Activated CD4-positive, alpha-beta T cell treated with anti-CD3 and anti-CD28 coated beads for 48 hours (primary cell): ENCODE measurements around the gene SLC6A9.
A peak's percentile ranks its signal among the peaks of the same experiment; 100 is the strongest.

Experiments
- DNase-seq: peaks from one replicate; pipeline ENCODE4 v3.0.0-alpha.2; 2020

The SLC6A9 gene

DNA sequence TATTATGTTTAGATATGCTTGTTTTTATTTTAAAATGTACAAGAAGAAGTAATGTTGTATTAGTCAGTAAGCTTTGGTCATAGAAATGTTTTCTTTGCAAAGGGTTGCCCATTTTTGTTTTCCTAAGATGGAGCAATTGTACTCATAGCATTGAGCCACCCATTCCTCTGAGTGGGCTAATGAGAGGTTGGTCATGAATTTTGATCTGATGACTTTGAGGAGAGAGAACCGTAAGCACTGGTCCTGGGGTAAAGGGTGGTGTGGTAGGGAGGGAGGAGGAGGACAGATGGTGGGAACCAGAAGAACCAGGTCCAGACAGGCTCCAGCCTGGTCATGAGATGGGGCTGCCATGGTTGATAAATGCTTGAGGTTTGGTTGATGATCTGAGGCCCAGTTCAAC, 15.9 kb upstream of the SLC6A9 start:
- no peak for DNase-seq

DNA sequence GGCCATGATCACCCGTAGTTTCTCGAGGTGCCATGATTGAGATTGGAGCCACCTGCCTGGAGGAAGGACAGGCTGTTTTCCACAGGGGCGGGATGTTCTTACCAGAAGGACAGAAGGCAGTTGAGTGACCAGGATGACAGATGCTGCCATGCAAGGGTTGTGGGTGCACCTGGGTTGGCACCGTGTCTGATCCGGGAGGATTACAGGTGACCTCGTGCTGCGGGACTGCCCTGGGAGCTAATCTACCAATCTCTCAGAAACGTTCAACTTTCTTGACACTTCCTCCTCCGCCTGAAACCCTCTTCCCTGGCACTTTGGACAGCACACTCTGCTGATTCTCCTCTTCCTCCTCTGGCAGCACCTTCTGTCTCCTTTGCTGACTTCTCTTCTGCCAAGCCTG, 13.8 kb upstream of the SLC6A9 start:
- DNase-seq = no peak

DNA sequence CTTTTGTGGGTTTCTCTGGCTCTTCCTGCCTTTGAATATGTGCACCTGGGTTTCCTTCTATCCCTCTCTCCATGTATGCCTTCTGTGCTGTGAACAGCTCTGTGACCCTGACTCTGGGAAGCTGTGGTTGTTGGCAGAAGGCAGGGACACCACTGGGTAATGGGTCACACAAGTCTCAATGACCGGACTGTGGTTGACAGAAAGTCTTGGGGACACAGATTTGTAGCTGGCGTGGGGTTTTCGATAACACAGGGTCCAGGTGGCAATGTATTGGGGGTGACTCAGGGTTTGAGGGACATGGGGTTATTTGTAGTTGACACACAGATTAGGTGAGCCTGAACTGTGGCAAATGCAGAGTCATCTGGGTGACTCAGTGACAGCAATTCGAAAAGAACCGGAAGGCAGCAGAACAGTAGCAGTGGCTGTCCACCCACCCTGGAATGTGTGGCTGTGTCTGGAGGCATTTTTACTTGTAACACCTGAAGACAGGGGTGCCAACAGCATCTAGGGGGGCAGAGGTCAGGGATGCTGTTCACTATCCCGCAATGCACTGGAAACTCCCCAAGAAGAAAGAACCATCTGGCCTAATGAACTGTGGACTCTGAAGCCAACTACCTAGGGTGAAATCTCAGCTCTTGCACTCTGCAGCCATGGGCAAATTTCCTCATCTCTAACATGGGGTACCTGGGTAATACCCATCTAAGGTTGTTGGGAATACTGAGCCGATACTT, 13.0 kb upstream of the SLC6A9 start:
- no peak for DNase-seq

DNA sequence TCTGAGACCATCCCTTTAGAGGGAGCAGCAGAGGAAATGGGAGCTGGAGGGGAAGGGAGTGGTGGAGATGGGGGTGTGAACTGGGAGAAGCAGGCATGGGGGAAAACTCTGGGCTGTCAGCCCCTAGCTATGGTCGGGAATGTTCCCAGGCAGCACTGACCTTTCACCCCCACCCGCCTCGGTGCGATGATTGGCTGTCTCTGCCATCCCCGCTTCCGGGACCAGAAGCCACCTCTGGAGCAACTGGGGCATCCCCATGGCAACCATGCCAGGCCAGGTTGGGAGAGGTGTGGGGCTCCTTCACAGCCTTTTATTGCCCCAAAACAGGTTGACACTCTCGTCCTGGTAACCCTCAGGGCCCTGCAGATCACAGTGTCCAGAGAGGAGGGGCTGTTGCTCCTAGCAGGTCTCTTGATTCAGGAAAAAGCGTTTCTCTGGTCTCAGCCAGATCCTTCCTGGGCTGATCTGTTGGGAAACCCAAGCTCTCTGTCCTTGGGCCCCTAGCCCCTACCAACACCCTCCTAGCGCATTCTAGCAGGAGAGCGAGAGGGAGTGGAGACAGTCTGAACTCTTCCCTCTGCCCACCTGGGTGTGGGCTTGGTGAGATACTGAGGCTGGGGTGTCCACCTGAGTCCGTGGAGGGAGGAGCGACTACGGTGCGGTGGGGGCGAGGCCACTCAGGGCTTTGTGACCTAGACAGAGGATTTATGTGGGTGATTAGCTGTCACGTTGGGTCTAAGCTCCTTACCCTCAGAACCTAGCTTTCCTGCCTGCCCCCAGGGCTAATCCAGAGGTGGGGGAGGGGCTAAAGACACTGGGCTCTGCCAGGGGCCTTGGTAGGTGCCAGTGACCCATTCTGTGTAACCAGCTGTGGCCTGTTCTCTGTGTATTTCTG, 12.2 kb upstream of the SLC6A9 start:
- no peak for DNase-seq

DNA sequence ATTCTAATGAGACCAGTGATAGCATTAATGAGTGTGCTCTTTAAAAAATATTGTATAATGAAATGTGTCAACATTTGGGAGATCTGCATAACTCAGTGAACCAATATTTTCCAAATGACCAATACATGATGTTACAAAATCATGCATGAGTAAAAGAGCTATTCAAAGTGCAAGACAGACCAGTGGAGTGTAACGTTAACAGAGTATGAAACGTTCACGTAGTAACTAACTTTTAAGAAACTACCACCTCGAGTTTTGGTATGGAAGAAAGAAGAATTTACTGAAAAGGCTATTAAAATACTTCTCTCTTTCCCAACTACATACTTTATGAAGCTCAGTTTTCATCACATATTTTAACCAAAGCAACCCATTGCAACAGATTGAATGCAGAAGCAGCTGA, 9.6 kb upstream of the SLC6A9 start:
- DNase-seq = no peak

DNA sequence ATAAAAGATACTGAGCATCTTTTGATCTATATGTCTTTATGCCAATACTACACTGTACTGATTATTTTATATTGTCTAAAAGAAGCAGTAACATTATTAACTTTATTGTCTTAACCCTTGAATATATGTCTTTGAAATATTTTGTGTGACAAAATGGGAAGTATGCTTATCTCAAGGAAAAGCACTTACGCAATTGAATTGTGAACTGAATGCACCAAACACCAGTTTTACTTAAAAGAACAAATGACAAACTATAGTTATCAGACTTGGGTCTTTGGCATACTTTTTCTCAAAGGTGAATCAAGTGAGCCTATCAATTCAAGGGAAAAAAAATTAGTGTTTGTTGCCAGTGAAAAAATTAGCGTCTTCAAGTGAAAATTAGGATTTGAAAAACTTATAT, 9.2 kb upstream of the SLC6A9 start:
- no peak for DNase-seq

DNA sequence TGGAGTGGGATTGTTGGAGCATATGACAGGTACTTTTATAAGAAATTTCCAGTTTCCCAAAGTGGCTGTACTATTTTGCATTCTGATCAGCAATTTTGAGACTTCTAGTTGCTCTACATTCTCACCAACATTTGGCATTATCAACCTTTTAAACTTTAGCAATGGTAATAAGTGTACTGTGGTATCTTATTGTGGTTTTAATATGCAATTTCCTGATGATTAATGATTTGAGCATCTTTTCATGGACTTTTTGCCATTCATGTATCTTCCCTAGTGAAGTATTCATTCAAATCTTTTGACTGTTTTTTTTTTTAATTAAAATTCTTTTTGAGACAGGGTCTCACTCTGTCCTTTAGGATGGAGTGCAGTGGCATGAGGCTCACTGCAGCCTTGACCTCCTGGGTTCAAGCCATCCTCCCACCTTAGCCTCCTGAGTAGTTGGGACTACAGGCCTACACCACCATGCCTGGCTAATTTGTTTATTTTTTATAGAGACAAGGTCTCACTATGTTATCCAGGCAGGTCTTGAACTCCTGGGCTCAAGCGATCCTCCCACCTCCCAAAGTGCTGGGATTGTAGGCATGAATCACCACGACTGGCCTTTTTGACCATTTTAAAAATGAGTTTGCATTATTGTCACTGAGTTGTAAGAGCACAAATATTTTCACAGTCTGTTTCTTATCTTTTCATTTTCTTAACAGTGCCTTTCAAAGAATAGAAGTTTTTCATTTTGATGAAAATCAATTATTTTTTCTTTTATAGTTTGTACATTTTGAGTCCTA, 7.8 kb upstream of the SLC6A9 start:
- DNase-seq = no peak

DNA sequence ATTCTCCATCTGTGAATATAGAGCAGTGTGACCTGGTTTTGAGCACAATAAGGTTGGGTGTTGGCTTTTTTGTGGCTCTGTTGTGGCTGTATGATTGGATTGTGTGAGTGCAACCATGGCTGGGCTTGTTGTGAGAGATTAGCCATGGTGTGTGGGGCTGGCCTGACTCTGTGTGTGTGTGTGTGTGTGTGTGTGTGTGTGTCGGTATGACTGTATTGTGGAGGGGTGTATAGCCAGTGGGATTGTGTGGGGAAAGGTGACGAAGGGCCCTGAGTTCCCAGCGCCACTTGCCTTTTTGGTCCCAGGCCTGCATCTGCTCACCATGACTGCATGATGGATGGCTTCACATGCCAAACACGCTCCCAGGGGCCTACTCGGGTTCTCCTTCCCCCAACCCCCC, 5.9 kb upstream of the SLC6A9 start:
- DNase-seq = no peak

DNA sequence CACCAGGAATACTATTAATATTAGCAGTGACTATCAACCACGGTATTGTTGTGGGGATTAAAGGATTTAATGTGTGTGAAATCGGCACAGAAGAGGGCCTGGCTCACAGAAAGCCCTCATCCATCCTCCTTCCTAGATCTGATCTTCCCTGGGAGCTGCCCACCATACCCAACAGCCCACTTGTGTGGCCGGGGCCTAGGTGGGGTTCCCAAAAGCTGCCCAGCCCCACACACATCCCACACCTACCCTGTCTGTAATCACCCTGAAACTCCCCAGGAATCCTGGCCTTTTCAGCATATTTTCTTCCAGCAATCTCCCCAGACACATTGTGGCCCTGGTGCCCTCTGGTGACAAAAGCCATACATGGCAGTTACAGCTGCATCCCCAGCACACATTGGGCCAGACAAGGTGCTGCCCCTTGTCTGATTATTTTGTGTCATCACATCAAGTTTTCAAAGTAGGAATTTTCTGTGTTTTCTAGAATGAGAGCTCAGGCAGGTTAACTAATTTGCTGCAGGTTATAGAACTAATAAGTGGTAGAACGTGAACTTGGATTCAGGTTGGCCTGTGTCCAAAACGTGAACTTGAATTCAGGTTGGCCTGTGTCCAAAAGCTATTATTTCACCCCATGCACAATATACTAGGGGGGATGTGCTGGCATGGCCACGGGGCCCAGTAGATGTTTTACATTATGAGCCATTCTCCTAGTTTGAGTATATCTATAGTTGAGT, 5.3 kb upstream of the SLC6A9 start:
- DNase-seq = peak; percentile 78

DNA sequence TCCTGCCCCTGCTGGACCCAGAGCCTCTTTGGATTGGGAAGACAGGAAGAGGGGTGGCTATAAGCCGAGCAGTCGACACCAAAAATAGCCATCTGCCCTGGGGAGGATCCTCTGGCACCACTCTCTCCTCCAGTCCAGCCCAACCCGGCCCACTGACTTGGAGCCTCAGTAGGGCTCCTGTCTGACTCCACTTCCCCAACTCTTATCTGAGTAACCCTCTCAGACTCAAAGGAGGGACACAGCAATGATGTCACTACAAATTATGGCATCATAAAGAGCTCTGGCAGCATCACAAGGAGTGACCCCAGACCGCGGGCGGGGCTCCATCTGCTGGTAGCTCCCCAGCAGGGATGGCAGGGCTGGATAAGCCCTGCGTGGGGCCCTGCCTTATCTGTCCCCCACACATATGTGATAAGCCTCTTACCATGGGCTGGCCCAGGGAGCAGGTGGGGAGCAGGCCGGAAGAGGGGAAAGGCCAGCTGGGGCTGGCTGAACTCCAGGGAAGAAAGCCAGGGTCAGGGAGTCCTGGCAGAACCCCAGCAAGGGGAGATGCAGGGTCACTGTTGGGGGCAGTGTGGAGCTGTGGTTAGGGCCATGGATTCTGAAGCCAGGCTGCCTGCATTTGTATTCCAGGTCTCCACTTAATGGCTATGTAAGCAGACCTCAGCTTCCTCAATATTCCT, 4.6 kb upstream of the SLC6A9 start:
- DNase-seq = peak; percentile 19

DNA sequence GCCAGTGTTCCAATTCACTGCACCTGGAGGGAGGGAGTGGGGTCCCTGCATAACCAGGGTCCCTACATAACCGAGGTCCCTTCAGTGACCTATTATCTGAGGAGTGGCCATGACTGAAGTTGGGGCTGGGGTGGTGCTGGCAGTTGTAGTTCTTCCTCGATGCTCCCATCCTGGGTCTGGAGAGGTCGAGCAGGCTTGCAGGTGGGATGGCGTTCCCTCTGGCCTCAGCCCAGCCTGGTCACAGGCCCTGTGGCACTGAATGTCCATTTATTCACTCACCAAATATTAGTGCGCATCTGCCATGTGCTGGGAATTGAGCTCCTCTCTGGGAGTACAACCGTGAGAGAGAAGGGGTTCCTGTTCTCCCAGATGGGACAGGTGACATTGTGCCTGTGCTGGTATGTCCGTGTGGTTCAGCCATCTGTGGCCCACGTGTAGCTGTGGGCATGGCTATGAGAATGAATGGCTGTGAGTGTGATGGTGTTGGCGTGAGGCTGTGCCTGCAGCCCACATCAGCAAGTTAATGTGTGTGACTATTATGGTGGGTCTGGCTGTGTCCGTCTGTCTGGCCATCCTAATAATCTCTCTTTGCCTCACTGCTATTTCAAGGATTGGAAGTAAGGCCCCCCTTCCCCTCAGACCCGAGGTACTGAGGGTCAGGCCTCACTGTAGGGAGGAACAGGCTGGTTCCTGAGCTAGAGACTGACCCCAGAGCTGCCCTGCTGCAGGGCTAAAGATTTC, 3.9 kb upstream of the SLC6A9 start:
- no peak for DNase-seq

DNA sequence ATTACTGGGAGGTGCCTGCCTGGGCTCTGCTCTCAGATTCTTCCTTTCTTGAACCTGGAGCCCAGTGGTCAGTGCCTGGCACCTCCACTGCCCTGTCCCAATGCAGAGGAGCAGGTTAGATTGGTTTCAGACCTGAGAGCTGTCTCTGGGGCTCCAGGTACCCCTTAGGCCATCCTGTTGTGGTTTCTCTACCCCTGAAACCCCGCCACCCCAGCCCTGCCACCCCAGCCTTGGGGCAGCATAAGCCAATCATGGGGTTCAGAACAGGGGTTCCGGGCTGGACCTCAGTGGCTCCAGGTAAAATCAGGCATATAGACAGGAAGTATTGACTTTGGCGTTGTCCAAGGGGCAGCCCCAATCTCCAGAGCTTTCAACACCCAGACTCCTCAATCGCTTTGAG, 3.2 kb upstream of the SLC6A9 start:
- DNase-seq = no peak

DNA sequence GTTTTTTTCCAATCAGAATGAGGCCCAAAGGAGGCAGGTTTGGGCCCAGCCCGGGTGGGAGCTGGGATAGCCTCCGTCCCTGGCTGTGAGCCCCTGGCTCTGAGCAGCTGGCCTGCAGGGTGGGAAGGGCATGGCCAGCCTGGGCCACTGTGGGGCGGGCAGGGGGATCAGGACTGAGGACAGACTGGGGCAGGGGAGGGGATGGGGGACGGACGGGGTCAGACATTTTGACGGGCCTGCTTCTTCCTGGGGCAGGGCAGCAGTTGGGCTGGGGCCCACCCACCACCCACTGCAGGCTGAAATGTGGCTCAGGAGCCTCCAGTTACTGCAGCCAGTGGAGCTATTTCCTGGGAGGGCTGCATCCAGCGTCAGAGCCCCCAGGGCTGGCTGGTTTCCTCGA, 2.5 kb upstream of the SLC6A9 start:
- no peak for DNase-seq

DNA sequence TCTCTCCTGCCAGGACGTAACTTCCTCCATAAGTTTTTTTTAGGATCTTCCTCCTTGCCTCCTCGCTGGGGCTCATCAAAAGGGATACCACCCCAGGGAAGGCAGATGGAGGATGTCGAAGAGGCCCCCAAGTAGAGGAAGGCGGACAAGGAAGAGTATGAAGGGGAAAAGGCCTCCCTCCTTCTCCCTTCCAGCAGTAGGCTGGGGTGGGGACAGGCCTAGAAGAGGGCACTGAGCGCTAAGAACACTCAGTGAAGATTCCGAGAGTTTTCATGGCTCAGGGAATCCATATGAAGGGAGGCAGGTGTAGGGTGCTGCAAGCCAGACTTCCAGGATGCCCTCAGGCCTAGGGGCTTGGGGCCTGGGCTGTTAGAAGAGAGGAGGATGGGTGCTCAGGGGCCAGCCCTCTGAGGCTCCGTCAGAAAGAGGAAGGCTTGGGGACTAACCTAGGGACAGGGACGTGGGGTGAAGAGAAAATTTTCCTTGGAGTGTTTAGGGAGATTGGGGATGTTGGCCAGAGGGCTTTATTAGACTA, 1.8 kb upstream of the SLC6A9 start:
- DNase-seq = no peak

DNA sequence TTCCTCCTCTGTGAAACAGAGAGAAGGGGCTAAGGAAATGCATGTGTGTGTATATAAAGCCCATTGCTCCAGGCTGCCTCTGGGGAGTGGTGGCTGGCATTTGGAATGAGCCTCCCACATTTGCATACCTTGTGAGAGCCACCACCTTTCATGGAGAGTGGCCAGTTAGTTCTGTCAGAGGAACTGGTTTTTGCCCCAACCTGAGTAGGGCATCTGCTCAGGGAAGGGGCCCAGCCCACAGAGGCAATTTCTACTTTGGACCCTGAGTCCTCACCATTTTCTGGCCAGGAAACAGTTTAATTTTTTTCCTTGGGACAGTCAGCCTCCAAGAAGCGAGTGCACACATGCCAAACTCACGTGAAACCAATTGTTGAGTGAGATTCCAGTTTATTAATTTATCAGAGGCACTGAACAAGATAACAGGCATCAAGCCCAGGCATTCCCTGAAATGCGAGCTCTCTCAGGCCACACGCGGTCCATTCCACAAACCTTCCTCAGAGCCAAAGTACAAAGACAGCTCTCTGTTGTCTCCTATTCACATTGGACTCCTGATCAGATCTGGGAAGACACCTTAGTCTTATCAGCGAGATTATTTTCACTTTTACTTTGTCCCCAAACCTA, 1.0 kb upstream of the SLC6A9 start:
- no peak for DNase-seq

DNA sequence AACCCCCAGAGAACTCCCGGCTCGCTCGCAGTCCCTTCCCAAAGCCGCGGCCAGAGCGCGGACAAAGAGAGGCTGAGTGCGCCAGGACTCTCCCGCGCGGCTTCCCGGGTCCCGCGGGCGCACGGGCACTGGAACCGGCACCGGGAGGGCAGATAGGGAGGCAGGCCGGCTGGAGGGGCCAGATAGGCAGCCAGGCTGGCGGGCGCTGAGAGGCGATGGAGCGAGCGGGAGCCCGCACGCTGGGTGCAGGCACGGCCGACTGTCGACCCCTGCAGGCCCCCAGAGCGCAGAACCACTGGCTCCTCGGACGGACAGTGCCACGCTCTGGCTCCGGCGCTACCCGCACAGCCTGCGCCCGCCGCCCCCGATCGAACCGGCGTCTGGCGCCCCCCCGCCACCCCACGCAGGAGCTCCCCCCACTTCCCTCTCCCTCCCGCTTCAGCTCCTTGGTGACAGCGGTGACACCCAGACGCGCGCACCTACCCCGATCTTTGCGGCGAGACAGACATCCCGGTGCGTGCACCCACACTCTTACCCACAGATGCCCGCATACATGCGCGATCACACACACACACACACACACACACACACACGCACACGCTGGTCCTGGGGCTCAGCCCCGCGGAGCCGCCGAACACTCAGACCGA, 534 bp downstream of the SLC6A9 start:
- peak; percentile 50 for DNase-seq

DNA sequence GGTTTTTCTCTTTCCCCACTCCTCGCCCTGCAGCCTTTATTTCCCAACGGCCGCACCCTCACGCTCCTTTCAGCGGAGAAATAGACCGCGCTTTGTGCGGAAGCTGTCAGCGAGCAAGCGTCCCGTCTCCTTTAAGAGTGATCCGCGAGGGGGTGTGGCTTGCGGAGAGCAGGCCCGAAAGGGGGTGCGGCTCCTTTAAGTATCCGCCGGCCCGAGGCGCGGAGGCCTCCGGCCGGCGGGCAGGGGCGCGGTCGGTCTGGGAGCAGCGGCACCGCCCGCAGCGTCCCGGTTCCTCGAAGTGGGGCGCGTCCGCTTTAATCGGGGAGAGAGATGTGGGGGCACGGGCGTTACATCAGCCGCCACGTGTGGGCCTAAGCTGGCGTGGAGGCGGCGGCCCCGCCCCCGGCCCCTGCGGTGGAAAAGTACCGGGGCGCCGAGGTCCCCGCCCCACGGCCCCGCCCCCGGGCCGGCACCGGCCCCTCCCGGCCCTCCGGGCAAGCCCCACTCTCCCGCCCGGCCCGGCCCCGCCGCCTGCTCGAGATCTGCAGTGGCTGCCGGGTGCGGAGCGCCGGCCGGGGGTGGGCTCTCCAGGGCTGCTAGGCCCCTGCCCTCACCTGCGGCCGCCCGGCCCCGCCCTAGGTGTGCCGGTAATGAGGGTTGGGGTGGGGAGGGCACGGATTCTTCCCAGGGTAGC, 1.2 kb downstream of the SLC6A9 start:
- DNase-seq = peak; percentile 92

DNA sequence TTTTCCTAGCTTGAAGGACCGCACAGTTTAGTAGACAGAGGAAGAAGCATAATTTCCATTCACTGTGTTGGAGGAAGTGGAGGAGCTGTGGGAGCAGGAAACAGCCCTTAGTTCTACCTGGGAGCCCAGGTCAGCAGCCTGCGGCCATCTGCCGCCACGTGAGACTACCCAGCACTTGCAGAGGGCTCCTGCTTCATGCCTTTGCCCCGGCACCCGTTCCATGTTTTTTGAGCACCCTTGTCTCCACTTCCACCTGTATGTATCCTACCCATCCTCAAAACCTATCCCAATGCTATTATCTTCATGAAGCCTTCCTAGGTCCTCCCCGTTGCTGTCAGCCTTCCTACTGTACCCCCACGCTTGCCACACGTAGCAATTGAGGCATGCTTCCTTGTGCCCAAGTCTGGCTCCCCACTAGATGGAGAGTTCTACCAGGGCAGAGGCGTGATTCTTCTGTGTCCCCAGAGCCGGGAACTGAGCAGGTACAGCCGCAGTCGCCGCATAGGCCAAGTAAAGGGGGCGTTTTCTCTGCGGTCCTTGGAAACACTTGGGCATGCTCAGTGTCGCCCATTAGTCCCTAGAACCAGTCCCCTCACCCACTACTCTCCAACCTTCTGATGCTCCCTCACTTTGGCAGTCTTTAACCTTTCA, 1.9 kb downstream of the SLC6A9 start:
- DNase-seq = no peak

DNA sequence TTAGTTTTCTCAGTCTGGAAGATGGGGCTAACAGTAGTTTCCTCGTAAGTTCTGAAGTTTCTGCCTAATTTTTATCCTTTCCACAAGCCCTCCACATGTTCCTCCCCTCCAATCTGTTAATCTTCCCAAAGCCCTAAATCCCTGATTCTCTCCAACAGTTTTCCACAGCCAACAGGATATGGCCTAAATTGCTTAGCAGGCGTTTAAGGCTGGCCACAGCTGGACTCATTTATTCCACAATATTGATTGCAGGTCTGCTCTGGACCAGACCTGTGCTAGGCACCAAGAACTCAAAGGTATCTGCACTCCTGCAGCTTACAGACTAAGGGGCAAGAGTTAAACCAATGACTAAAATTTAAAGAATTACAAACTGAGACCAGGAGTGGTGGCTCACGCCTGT, 3.9 kb downstream of the SLC6A9 start:
- DNase-seq = no peak
